HepG2 (cell line): Measurements from ENCODE around the gene GALP. TPM values are rescaled to one million over a fixed set of nuclear protein-coding genes. Genes with fewer than 3 reads are reported as not detected.

Experiments
- EZH2 ChIP-seq: conservative IDR thresholded peaks from 2 replicates; pipeline ENCODE4 v1.6.1; 2012; ENCODE audit warnings: mild to moderate bottlenecking, low read depth, low read length, moderate library complexity
- ISX ChIP-seq: sonication (generic); formaldehyde crosslinking; conservative IDR thresholded peaks from 2 replicates; pipeline ENCODE4 v1.5.0; 2020; ENCODE audit warnings: missing genetic modification reagents
- NCOR1 ChIP-seq: fragments of 200-600 bp; sonication (generic); IDR thresholded peaks from 2 replicates; pipeline ENCODE4 v1.7.0; 2017; ENCODE audit warnings: antibody characterized with exemption, low read length, borderline replicate concordance
- NFE2 ChIP-seq: sonication (generic); formaldehyde crosslinking; IDR thresholded peaks from 2 replicates; pipeline ENCODE4 v1.4.0; 2020; ENCODE audit warnings: missing genetic modification reagents
- NR2F6 ChIP-seq, 2 experiments: IDR thresholded peaks; 2 replicates each; pipeline ENCODE4 v1.6.1; 2016; ENCODE audit warnings: antibody characterized with exemption in 1 of 2, mild to moderate bottlenecking in 1 of 2
- REST ChIP-seq, 2 experiments: IDR thresholded peaks; 2 replicates each; pipeline ENCODE4 v1.6.1; 2011 to 2012; ENCODE audit warnings: low read length in 2 of 2, borderline replicate concordance in 1 of 2, low read depth in 1 of 2, mild to moderate bottlenecking in 1 of 2, moderate library complexity in 1 of 2
- YEATS2 ChIP-seq: sonication (generic); formaldehyde crosslinking; IDR thresholded peaks from 2 replicates; pipeline ENCODE4 v1.4.0; 2020; ENCODE audit warnings: missing genetic modification reagents, borderline replicate concordance
- ZNF180 ChIP-seq: sonication (generic); formaldehyde crosslinking; IDR thresholded peaks from 2 replicates; pipeline ENCODE4 v1.4.0; 2020; ENCODE audit warnings: low read depth, missing genetic modification reagents, borderline replicate concordance
- ZNF558 ChIP-seq: sonication (generic); formaldehyde crosslinking; IDR thresholded peaks from 2 replicates; pipeline ENCODE4 v1.9.0; 2022; ENCODE audit warnings: mild to moderate bottlenecking, missing genetic modification reagents, borderline replicate concordance
- ZNF614 ChIP-seq: IDR thresholded peaks from 2 replicates; pipeline ENCODE4 v1.6.1; 2018; ENCODE audit warnings: missing biosample characterization, missing genetic modification reagents, inconsistent platforms, borderline replicate concordance
- ZNF629 ChIP-seq: sonication (generic); formaldehyde crosslinking; conservative IDR thresholded peaks from 2 replicates; pipeline ENCODE4 v1.5.0; 2020; ENCODE audit warnings: missing genetic modification reagents
- polyA plus RNA-seq, 8 experiments: library from polyadenylated mRNA; depleted of rRNA in 3 of 8; stranded (reverse) in 7 of 8; unstranded in 1 of 8; fragments of >200 nt; fragmentation: Illumina TruSeq in 4 of 8; extraction: Trizol in 4 of 8; gene quantifications; 2 replicates each; pipeline versions ENCODE4 v1.2.1 to v1.2.3, GENCODE V29; 2011 to 2016; ENCODE audit warnings: low read depth in 4 of 8, missing spikeins in 1 of 8, mixed read lengths in 1 of 8; ENCODE audit not compliant: insufficient read depth in 1 of 8
- total RNA-seq, 5 experiments: library from RNA; depleted of rRNA; stranded (reverse); fragments of >200 nt; fragmentation: Illumina TruSeq; extraction: Trizol; gene quantifications; 2 replicates each; pipeline ENCODE4 v1.2.3, GENCODE V29; 2016; ENCODE audit warnings: low read depth in 1 of 5
- TF ChIP-seq, protein P1 (sequence below): sonication (generic); formaldehyde crosslinking; IDR thresholded peaks from 2 replicates; pipeline ENCODE4 v1.4.0; 2020; ENCODE audit warnings: mild to moderate bottlenecking, missing genetic modification reagents
- TF ChIP-seq, protein P2 (sequence below): sonication (generic); formaldehyde crosslinking; IDR thresholded peaks from 2 replicates; pipeline ENCODE4 v1.5.1; 2020; ENCODE audit warnings: missing genetic modification reagents, mild to moderate bottlenecking, borderline replicate concordance
- TF ChIP-seq, protein P3 (sequence below): sonication (generic); formaldehyde crosslinking; IDR thresholded peaks from 2 replicates; pipeline ENCODE4 v1.8.0; 2022; ENCODE audit warnings: missing genetic modification reagents, mild to moderate bottlenecking, inconsistent platforms, borderline replicate concordance

The GALP gene
- total and polyA plus RNA-seq, 2 of the 13 experiments (the other 11 are each of a cell fraction or from before 2014, with no cell fraction given), result not detected

- TF ChIP-seq, protein P1, sequence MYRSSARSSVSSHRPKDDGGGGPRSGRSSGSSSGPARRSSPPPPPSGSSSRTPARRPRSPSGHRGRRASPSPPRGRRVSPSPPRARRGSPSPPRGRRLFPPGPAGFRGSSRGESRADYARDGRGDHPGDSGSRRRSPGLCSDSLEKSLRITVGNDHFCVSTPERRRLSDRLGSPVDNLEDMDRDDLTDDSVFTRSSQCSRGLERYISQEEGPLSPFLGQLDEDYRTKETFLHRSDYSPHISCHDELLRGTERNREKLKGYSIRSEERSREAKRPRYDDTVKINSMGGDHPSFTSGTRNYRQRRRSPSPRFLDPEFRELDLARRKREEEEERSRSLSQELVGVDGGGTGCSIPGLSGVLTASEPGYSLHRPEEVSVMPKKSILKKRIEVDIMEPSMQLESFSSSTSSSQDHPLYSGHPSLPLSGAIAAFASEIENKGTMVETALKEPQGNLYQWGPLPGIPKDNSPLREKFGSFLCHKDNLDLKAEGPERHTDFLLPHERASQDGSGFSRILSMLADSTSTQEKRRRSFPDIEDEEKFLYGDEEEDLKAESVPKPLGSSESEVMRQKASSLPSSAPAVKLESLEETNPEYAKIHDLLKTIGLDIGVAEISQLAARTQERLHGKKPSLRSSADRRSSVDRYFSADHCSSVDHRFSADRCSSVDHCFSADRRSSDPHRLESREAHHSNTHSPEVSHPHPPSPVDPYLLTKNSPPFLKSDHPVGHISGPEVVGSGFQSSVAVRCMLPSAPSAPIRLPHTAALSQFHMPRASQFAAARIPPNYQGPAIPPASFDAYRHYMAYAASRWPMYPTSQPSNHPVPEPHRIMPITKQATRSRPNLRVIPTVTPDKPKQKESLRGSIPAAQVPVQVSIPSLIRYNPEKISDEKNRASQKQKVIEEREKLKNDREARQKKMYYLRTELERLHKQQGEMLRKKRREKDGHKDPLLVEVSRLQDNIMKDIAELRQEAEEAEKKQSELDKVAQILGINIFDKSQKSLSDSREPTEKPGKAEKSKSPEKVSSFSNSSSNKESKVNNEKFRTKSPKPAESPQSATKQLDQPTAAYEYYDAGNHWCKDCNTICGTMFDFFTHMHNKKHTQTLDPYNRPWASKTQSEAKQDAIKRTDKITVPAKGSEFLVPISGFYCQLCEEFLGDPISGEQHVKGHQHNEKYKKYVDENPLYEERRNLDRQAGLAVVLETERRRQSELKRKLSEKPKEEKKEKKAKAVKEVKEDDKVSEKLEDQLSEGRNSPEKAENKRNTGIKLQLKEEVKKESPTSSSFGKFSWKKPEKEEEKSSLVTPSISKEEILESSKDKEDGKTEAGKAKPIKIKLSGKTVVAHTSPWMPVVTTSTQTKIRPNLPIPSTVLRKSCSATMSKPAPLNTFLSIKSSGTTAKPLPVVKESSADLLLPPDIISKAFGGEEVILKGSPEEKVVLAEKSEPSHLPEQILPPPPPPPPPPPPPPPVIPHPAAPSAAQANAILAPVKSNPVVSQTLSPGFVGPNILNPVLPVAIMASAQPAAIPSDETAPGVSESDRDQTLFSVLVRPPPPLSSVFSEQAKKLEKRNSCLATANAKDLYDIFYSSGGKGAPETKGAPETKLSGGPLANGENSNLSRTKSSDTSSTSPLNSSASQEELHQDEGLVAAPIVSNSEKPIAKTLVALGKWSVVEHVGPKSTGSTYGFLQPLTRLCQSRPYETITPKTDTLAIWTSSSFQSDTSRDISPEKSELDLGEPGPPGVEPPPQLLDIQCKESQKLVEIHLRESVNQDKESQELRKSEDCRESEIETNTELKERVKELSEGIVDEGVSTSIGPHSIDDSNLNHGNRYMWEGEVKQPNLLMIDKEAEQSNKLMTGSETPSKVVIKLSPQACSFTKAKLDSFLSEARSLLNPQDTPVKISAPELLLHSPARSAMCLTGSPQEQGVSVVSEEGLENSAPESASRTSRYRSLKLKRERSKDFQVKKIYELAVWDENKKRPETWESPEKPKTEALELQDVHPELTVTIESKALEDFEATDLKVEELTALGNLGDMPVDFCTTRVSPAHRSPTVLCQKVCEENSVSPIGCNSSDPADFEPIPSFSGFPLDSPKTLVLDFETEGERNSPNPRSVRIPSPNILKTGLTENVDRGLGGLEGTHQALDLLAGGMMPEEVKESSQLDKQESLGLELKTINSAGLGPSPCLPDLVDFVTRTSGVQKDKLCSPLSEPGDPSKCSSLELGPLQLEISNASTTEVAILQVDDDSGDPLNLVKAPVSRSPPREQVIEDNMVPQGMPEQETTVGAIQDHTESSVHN, result no peak
- TF ChIP-seq ZNF180 (no peak), NR2F6 (IDR thresholded peaks at IDR 0.05) (no peak), NR2F6 (CRISPR knock-in tag; IDR thresholded peaks at IDR 0.05) (no peak), NFE2 (CRISPR knock-in tag) (no peak), YEATS2 (no peak), EZH2 (no peak), ZNF629 (no peak), ZNF558 (no peak), ISX (CRISPR knock-in tag) (no peak), NCOR1 (no peak), REST (IDR thresholded peaks at IDR 0.05; ENCODE audit: borderline replicate concordance in 1 of 2, low read depth in 1 of 2, low read length in 2 of 2) (peak; percentile 66 to 95), ZNF614 (no peak)
- TF ChIP-seq, protein P2, sequence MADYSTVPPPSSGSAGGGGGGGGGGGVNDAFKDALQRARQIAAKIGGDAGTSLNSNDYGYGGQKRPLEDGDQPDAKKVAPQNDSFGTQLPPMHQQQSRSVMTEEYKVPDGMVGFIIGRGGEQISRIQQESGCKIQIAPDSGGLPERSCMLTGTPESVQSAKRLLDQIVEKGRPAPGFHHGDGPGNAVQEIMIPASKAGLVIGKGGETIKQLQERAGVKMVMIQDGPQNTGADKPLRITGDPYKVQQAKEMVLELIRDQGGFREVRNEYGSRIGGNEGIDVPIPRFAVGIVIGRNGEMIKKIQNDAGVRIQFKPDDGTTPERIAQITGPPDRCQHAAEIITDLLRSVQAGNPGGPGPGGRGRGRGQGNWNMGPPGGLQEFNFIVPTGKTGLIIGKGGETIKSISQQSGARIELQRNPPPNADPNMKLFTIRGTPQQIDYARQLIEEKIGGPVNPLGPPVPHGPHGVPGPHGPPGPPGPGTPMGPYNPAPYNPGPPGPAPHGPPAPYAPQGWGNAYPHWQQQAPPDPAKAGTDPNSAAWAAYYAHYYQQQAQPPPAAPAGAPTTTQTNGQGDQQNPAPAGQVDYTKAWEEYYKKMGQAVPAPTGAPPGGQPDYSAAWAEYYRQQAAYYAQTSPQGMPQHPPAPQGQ (CRISPR knock-in tag), result no peak
- TF ChIP-seq, protein P3, sequence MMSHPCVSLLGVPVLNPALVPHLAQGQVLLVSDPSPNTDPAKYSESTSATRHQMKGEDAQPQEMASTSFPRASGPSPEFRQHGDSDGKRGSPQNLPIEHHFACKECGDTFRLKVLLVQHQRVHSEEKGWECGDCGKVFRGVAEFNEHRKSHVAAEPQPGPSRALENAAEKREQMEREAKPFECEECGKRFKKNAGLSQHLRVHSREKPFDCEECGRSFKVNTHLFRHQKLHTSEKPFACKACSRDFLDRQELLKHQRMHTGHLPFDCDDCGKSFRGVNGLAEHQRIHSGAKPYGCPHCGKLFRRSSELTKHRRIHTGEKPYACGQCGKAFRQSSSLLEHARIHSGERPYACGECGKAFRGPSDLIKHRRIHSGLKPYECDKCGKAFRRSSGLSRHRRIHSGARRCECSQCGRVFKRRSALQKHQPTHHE (CRISPR knock-in tag), result no peak
Measured at GRCh38 chr19:56167064-56167578, 8.7 kb upstream of the GALP start (continued).
